ENCODE results near the gene OTOP2. TPM values are rescaled to one million over a fixed set of nuclear protein-coding genes. Genes with fewer than 3 reads are reported as not detected.

Gene OTOP2
- total and polyA plus RNA-seq, 2 of the 8 experiments (the other 6 are each of a cell fraction or from before 2014, with no cell fraction given): 0.23 TPM; not detected in 1

DNA sequence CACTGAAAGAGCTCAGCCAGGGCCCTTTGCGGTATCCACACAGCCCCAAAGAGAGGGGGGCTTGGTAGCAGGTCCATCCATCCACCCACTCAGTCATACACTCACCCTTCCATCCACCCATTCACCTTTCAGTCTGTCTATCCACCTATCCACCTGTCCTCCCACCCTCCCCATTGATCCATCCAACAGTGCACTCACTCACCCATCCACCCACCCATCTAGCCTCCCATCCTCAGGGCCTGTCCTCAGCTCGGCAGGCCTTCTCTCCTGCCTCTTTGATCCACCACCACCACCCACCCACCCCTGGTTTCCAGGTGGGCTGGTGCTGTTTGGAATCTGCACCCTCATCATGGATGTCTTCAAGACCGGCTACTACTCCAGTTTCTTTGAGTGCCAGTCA, 1.2 kb downstream of the OTOP2 start (continued):
- TF ChIP-seq, protein P1, sequence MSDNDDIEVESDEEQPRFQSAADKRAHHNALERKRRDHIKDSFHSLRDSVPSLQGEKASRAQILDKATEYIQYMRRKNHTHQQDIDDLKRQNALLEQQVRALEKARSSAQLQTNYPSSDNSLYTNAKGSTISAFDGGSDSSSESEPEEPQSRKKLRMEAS (IDR thresholded peaks at IDR 0.05): no peak
- TF ChIP-seq RBBP5 (IDR thresholded peaks at IDR 0.05; ENCODE audit: borderline replicate concordance, low read depth, low read length): no peak
- TF ChIP-seq CHD1 (IDR thresholded peaks at IDR 0.05; ENCODE audit: low read depth, low read length): no peak
